HFFc6 (cell line): Measurements from ENCODE around the gene CYP2F1. TPM values are rescaled to one million over a fixed set of nuclear protein-coding genes. Genes with fewer than 3 reads are reported as not detected.

ENCODE experiments used
- DNase-seq: peaks from one replicate; pipeline ENCODE4 v3.0.0-alpha.2; 2018
- H3K27ac Mint-ChIP-seq: 2 replicates; pipeline ENCODE4 v1.8.0; 2020; ENCODE audit warnings: mild to moderate bottlenecking, mixed read lengths
- H3K27me3 Mint-ChIP-seq: 2 replicates; pipeline ENCODE4 v1.8.0; 2021; ENCODE audit warnings: mild to moderate bottlenecking, moderate library complexity, mixed read lengths; ENCODE audit not compliant: insufficient read depth
- H3K36me3 Mint-ChIP-seq: 2 replicates; pipeline ENCODE4 v1.8.0; 2021; ENCODE audit warnings: low read depth, mixed read lengths
- H3K4me1 Mint-ChIP-seq: 2 replicates; pipeline ENCODE4 v1.8.0; 2020; ENCODE audit warnings: low read depth, mixed read lengths
- H3K4me3 Mint-ChIP-seq: 2 replicates; pipeline ENCODE4 v1.8.0; 2020; ENCODE audit warnings: mild to moderate bottlenecking, moderate library complexity, mixed read lengths
- H3K9me3 Mint-ChIP-seq: 2 replicates; pipeline ENCODE4 v1.8.0; 2020; ENCODE audit warnings: mild to moderate bottlenecking, mixed read lengths
- total RNA-seq, 6 experiments: library from RNA; stranded (reverse); fragmentation: NEBNext Ultra II Directional; extraction: Animal tissue kit (Norgen Biotek cat#: 25700); gene quantifications; 2 replicates in 1 of 6; 3 replicates in 5 of 6; pipeline ENCODE4 v1.2.3, GENCODE V29; 2021
- TF ChIP-seq, protein P1 (sequence below): fragments of 200-600 bp; sonication (generic); IDR thresholded peaks from 2 replicates; pipeline ENCODE4 v1.5.0; 2021; ENCODE audit warnings: antibody characterized with exemption, mild to moderate bottlenecking

CYP2F1 gene
- total RNA-seq, 6 experiments from 2014 or later: not detected

- Mint-ChIP-seq H3K4me3 (no peak overlapping the region), H3K36me3 (no peaks in the 10 kb centered on the region), H3K9me3 (no peaks in the 10 kb centered on the region), H3K27me3 (peaks cover 11% of the 10 kb centered on the region), H3K4me1 (no peaks in the 10 kb centered on the region), H3K27ac (no peak overlapping the region)
- DNase-seq: no peak
- TF ChIP-seq, protein P1, sequence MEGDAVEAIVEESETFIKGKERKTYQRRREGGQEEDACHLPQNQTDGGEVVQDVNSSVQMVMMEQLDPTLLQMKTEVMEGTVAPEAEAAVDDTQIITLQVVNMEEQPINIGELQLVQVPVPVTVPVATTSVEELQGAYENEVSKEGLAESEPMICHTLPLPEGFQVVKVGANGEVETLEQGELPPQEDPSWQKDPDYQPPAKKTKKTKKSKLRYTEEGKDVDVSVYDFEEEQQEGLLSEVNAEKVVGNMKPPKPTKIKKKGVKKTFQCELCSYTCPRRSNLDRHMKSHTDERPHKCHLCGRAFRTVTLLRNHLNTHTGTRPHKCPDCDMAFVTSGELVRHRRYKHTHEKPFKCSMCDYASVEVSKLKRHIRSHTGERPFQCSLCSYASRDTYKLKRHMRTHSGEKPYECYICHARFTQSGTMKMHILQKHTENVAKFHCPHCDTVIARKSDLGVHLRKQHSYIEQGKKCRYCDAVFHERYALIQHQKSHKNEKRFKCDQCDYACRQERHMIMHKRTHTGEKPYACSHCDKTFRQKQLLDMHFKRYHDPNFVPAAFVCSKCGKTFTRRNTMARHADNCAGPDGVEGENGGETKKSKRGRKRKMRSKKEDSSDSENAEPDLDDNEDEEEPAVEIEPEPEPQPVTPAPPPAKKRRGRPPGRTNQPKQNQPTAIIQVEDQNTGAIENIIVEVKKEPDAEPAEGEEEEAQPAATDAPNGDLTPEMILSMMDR: no peak
These were observed 52.9 kb downstream of the CYP2F1 start for GRCh38 chr19:41166944-41167804.

DNA sequence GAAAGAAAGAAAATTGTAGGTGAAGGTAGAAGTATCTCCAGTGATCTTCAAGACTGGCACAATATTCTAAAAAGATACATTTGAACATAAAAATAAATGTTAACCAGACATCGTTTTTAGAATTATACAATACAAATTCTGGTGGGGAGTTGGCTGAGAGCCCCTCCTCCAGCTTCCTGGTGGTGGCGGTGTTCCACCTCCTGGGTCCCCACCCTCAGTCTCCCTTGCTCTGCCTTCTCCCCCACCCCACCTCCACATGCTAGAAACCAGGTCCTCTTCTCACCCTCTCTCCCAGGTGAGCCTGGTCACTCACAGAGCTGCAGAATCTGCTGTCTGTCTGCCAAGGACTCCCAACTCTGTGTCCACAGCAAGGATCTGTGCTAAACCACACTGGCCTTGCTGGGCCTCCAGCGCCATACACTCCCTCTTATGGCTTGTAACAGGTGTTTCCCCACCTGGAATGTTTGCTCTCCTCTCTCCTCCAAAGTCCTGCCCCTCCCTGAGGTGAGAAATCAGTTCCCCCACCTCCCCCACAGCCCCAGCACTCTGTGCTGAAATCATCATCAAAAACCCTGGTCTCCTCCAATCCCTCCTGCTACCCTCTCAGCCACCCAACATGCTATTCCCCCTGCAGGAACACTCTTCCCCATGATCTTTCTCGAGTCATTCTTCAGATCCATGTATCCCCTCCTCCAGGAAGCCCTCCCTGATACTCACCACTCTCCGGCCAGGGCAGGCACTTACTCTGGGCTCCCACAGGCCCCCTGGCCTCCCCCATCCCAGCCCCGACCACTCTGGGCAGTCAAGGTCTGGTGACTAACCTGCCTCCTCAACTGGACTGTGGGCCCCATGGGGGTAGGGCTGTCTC, 58.3 kb downstream of the CYP2F1 start:
- DNase-seq: no peak
- H3K27me3 Mint-ChIP-seq: peaks cover 12% of the 10 kb centered on the region
- TF ChIP-seq, protein P1: no peak
- no peak overlapping the region for H3K4me3 Mint-ChIP-seq
- H3K27ac Mint-ChIP-seq: no peak overlapping the region
- H3K4me1 Mint-ChIP-seq: peaks cover 13% of the 10 kb centered on the region
- no peaks in the 10 kb centered on the region for H3K36me3 Mint-ChIP-seq
- H3K9me3 Mint-ChIP-seq: no peaks in the 10 kb centered on the region

DNA sequence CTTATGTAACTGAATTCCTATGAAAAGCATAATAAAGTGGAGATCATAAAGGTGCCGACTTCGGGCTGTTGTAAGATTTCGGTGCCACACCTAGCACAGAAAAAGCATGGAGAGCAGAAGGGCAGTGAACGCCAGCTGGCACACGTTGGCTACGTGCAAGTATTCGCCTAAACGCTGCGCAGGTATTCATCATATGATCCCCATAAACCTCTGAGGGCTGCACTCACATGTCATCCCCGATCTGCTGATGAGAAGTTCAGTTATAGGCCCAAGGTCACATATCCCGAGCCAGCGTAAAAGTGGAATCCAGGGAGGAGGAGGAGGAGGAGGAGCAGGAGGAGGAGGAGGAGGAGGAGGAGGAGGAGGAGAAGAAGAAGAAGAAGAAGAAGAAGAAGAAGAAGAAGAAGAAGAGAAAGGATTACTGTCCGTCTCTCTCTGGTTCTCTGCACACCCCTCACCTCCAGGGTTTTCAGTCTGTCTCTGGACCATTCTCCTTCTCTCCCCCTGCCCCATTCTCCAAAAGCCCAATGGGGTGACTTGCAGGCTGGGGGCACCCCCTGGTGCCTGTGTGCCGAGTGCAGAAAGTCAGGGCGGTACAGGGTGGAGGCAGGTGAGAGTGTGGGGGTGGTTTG, 60.2 kb downstream of the CYP2F1 start:
- peaks cover 14% of the 10 kb centered on the region for H3K27me3 Mint-ChIP-seq
- no peak overlapping the region for H3K4me3 Mint-ChIP-seq
- H3K4me1 Mint-ChIP-seq: peaks cover 13% of the 10 kb centered on the region
- H3K36me3 Mint-ChIP-seq: no peaks in the 10 kb centered on the region
- TF ChIP-seq, protein P1: no peak
- DNase-seq: no peak
- H3K9me3 Mint-ChIP-seq: no peaks in the 10 kb centered on the region
- H3K27ac Mint-ChIP-seq: no peak overlapping the region

DNA sequence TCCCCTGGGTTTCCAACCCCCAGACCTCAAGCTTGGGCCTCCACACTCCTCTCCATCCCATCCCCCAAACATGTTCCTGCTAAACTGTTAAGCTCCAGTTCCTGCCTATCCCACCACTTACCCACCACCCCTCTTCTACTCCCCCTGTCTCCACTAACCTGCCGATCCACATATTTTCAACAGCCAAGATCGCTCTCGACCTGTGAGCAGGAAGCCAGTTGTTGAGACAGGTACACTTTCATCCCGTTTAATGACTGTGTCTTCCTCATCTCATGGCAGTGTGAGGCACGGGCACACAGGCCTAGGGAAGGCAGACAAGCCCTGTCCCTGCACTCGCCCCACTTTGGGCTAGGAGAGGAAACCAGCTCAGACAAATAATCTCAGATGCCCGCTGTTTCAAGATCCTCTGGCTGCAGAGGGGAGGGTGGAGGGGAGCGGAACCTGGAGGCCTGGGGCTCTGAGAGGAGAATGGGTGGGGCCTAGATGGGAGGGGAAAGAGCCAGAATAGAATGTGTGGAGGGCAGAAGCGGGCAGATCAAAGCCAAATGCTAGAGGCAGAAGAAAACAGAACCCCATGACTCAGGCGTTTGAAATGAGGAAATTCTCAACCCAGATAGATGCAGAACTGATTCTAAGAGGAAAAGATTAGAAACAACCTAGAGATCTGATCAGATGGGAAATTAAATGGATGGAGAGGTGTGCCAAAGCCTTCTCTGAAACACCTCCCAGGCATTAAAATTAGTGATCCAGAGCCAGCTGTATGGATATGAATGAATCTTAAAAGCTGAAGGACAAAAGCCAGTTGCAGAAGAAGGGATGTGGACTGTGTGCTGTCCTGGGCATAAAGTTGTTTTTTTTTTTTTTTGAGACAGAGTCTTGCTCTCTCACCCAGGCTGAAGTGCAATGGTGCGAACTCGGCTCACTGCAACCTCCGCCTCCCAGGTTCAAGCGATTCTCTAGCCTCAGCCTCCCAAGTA, 61.9 kb downstream of the CYP2F1 start:
- TF ChIP-seq, protein P1: no peak
- Mint-ChIP-seq H3K27ac (peak overlapping the region; percentile 65), H3K36me3 (no peaks in the 10 kb centered on the region), H3K27me3 (peaks cover 7% of the 10 kb centered on the region), H3K9me3 (no peaks in the 10 kb centered on the region), H3K4me1 (peaks cover 13% of the 10 kb centered on the region), H3K4me3 (peak overlapping the region; percentile 62)
- DNase-seq: peak; percentile 70

Other genes starting within 250 kb of the CYP2F1 start
- not detected for gene CYP2A7, start 232.2 kb upstream of the CYP2F1 start, total RNA-seq
- not detected for gene CYP2B6, start 123.2 kb upstream of the CYP2F1 start, total RNA-seq
- gene CYP2A13, start 26.0 kb upstream of the CYP2F1 start, total RNA-seq: not detected
- gene CYP2S1, start 78.8 kb downstream of the CYP2F1 start, total RNA-seq: 1 to 10 TPM in 3 of 6 experiments, under 1 TPM in 3; 0.65 to 1.6 (median 1.1) TPM
- gene AXL, start 104.8 kb downstream of the CYP2F1 start, total RNA-seq: 100 to 1,000 TPM; 419 to 474 (median 458) TPM
- gene HNRNPUL1, start 149.9 kb downstream of the CYP2F1 start, total RNA-seq: 100 to 1,000 TPM; 176 to 245 (median 234) TPM
- gene CCDC97, start 195.7 kb downstream of the CYP2F1 start, total RNA-seq: 10 to 100 TPM; 15.4 to 19.1 (median 16.8) TPM
- gene TGFB1, start 239.5 kb downstream of the CYP2F1 start, total RNA-seq: 100 to 1,000 TPM; 150 to 163 (median 158) TPM
- 1 to 10 TPM; 4.9 to 6.8 (median 6.3) TPM for gene B9D2, start 249.7 kb downstream of the CYP2F1 start, total RNA-seq